ENCODE results near the gene CORIN.

DNA sequence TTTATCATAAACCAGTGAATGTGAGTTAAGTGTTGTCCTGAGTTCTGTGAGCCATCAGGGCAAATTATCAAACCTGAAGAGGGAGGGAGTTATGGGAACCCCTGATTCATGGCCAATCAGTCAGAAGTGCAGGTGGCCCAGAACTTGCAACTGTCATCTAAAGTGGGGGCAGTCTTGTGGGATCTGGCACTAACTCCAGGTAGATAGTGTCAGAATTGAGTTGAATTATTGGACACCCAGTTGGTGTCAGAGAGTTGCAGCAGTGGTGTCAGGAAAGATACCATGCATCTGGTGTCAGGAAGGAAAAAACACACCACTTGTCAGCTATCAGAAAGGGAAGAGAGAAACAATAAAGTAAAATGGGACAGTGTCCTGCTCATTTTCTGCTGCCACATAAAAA is 8.4 kb downstream of the CORIN start:
- TF ChIP-seq, protein P1, sequence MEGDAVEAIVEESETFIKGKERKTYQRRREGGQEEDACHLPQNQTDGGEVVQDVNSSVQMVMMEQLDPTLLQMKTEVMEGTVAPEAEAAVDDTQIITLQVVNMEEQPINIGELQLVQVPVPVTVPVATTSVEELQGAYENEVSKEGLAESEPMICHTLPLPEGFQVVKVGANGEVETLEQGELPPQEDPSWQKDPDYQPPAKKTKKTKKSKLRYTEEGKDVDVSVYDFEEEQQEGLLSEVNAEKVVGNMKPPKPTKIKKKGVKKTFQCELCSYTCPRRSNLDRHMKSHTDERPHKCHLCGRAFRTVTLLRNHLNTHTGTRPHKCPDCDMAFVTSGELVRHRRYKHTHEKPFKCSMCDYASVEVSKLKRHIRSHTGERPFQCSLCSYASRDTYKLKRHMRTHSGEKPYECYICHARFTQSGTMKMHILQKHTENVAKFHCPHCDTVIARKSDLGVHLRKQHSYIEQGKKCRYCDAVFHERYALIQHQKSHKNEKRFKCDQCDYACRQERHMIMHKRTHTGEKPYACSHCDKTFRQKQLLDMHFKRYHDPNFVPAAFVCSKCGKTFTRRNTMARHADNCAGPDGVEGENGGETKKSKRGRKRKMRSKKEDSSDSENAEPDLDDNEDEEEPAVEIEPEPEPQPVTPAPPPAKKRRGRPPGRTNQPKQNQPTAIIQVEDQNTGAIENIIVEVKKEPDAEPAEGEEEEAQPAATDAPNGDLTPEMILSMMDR (conservative IDR thresholded peaks at IDR 0.05; ENCODE audit: low read length): no peak
- no peak for TF ChIP-seq EZH2phosphoT487 (IDR thresholded peaks at IDR 0.05; ENCODE audit: borderline replicate concordance)

All from Loucy (cell line).